GM12878 (cell line): ENCODE results near the gene RASGRF1. TPM values are rescaled to one million over a fixed set of nuclear protein-coding genes. Genes with fewer than 3 reads are reported as not detected.

Experiments
- ATF2 ChIP-seq: IDR thresholded peaks from 2 replicates; pipeline ENCODE4 v1.6.1; 2012; ENCODE audit warnings: low read length, inconsistent platforms
- BCL11A ChIP-seq: IDR thresholded peaks from 2 replicates; pipeline ENCODE4 v1.6.1; 2011; ENCODE audit warnings: low read depth, low read length
- CBFB ChIP-seq: IDR thresholded peaks from 2 replicates; pipeline ENCODE4 v1.6.1; 2016; ENCODE audit warnings: antibody characterized with exemption, low read depth
- CEBPB ChIP-seq, 2 experiments: fragments of 150-350 bp in 1 of 2; IDR thresholded peaks; 2 replicates each; pipeline ENCODE4 v1.6.1; 2012 to 2014; ENCODE audit warnings: low read depth in 2 of 2, low read length in 2 of 2, borderline replicate concordance in 1 of 2, inconsistent platforms in 1 of 2
- CTCF ChIP-seq, 3 experiments: IDR thresholded peaks in 2 of 3; conservative IDR thresholded peaks in 1 of 3; 2 replicates each; pipeline ENCODE4 v1.5.1; 2011; ENCODE audit warnings: low read depth in 3 of 3, low read length in 3 of 3, mild to moderate bottlenecking in 3 of 3, control low read depth in 2 of 3, moderate library complexity in 2 of 3, inconsistent platforms in 1 of 3, mixed read lengths in 1 of 3; ENCODE audit not compliant: control insufficient read depth in 2 of 3, insufficient read depth in 1 of 3; ENCODE audit errors: extremely low read depth in 1 of 3
- DPF2 ChIP-seq: fragments of 450-650 bp; IDR thresholded peaks from 2 replicates; pipeline ENCODE4 v1.6.1; 2017; ENCODE audit warnings: mild to moderate bottlenecking
- EP300 ChIP-seq, 2 experiments: fragments of 150-350 bp in 1 of 2; IDR thresholded peaks; 2 replicates each; pipeline ENCODE4 v1.6.1; 2011 to 2012; ENCODE audit warnings: low read depth in 2 of 2, low read length in 2 of 2, borderline replicate concordance in 1 of 2, improper control_type of control experiment in 1 of 2, inconsistent platforms in 1 of 2; ENCODE audit not compliant: control insufficient read depth in 1 of 2
- LARP7 ChIP-seq: fragments of 450-650 bp; IDR thresholded peaks from 2 replicates; pipeline ENCODE4 v1.6.1; 2017; ENCODE audit warnings: mild to moderate bottlenecking
- MEF2B ChIP-seq: fragments of 450-650 bp; IDR thresholded peaks from 2 replicates; pipeline ENCODE4 v1.6.1; 2018; ENCODE audit warnings: mild to moderate bottlenecking, moderate library complexity; ENCODE audit not compliant: partially characterized antibody, poor library complexity, severe bottlenecking
- MXI1 ChIP-seq: fragments of 150-350 bp; IDR thresholded peaks from 2 replicates; pipeline ENCODE4 v1.6.1; 2011; ENCODE audit warnings: low read depth, mild to moderate bottlenecking, inconsistent platforms, low read length, improper control_type of control experiment
- NFYA ChIP-seq: IDR thresholded peaks from 2 replicates; pipeline ENCODE4 v1.6.1; 2011; ENCODE audit warnings: low read depth, mild to moderate bottlenecking, low read length, improper control_type of control experiment, borderline replicate concordance
- NKRF ChIP-seq: fragments of 450-650 bp; conservative IDR thresholded peaks from 2 replicates; pipeline ENCODE4 v1.6.1; 2017; ENCODE audit warnings: mild to moderate bottlenecking, moderate library complexity
- NRF1 ChIP-seq: conservative IDR thresholded peaks from 2 replicates; pipeline ENCODE4 v1.6.1; 2011; ENCODE audit warnings: mild to moderate bottlenecking, low read depth, low read length, improper control_type of control experiment
- RCOR1 ChIP-seq: conservative IDR thresholded peaks from 2 replicates; pipeline ENCODE4 v1.6.1; 2012; ENCODE audit warnings: low read depth, low read length, improper control_type of control experiment
- RELB ChIP-seq: fragments of 450-650 bp; IDR thresholded peaks from 2 replicates; pipeline ENCODE4 v1.6.1; 2017; ENCODE audit warnings: low read depth, mild to moderate bottlenecking, moderate library complexity
- ZNF687 ChIP-seq: fragments of 450-650 bp; IDR thresholded peaks from 2 replicates; pipeline ENCODE4 v1.6.1; 2017; ENCODE audit warnings: mild to moderate bottlenecking, moderate library complexity
- polyA plus RNA-seq, 11 experiments: library from polyadenylated mRNA; depleted of rRNA in 4 of 11; unstranded in 6 of 11; stranded (reverse) in 5 of 11; fragments of >200 nt; fragmentation: Nextera tagmentation in 4 of 11; fragmentation: Illumina TruSeq in 1 of 11; extraction: Ambion mirVana in 4 of 11; extraction: Trizol in 1 of 11; gene quantifications; 1 replicate in 1 of 11; 2 replicates in 10 of 11; pipeline versions ENCODE4 v1.2.1 to v1.2.3, GENCODE V29; 2011 to 2016; ENCODE audit warnings: inconsistent platforms in 2 of 11, missing spikeins in 2 of 11, low read depth in 1 of 11
- total RNA-seq, 4 experiments: library from RNA; depleted of rRNA in 3 of 4; stranded (reverse); fragments of >200 nt in 3 of 4; fragmentation: Illumina TruSeq in 1 of 4; extraction: Trizol in 1 of 4; gene quantifications; 2 replicates each; pipeline versions ENCODE4 v1.2.1 to v1.2.3, GENCODE V29; 2013 to 2021

The RASGRF1 gene
- total and polyA plus RNA-seq, 10 of the 15 experiments (the other 5 are each of a cell fraction or from before 2014, with no cell fraction given), result 0.20 to 1.9 (median 0.86) TPM

- TF ChIP-seq ZNF687 (peak; percentile 90), CEBPB (IDR thresholded peaks at IDR 0.05; ENCODE audit: borderline replicate concordance in 1 of 2, low read depth in 2 of 2, low read length in 2 of 2) (no peak), LARP7 (peak; percentile 61), MXI1 (peak; percentile 63), DPF2 (peak; percentile 93), RELB (peak; percentile 38; the same call in 1 of the 2 replicates), ATF2 (no peak), EP300 (IDR thresholded peaks at IDR 0.05; ENCODE audit: borderline replicate concordance in 1 of 2, control insufficient read depth in 1 of 2, low read depth in 2 of 2, low read length in 2 of 2) (no peak), NRF1 (no peak), CBFB (no peak), BCL11A (no peak), RCOR1 (0 out of 2 replicates have a peak, but pooled peaks have one; percentile 39), NKRF (0 out of 2 replicates have a peak, but pooled peaks have one; percentile 29), MEF2B (no peak), CTCF (IDR thresholded peaks at IDR 0.05 in 2 of 3, conservative IDR thresholded peaks at IDR 0.05 in 1 of 3; ENCODE audit: control insufficient read depth in 2 of 3, extremely low read depth in 1 of 3, insufficient read depth in 1 of 3, low read depth in 3 of 3, low read length in 3 of 3) (peak; percentile 71 to 87 (median 77)), NFYA (no peak)
These were observed 110.9 kb downstream of the RASGRF1 start (continued) for GRCh38 chr15:78979456-78980320.
